GM23248 (cell line): ENCODE measurements around the gene PROCA1.

Experiments used
- EZH2 ChIP-seq: fragments of 200-600 bp; sonication (generic); IDR thresholded peaks from 2 replicates; pipeline ENCODE4 v1.6.1; 2018; ENCODE audit warnings: antibody characterized with exemption, mild to moderate bottlenecking; ENCODE audit not compliant: insufficient read depth, poor library complexity, severe bottlenecking
- EZH2phosphoT487 ChIP-seq: fragments of 200-600 bp; sonication (generic); IDR thresholded peaks from 2 replicates; pipeline ENCODE4 v1.6.1; 2018; ENCODE audit warnings: antibody characterized with exemption, moderate library complexity, mild to moderate bottlenecking, low read depth; ENCODE audit not compliant: insufficient read depth

DNA sequence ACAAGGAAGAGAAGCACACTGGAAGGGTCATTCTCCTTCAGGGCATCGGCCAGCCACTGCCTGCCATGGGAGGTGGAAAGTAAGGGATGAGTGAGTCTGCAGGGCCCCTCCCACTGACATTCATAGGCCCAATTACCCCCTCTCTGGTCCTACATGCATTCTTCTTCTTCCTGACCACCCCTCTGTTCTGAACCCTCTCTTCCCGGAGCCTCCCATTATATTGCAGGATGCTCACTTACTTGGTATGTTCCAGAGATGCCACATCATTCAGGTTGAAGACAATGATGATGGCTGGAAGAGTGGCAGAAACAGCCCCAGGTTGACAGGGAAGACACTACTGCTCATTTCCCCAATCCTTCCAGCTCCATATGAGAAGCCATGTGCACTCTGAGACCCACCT lies 3.5 kb upstream of the PROCA1 start:
- TF ChIP-seq EZH2, result no peak
- no peak for TF ChIP-seq EZH2phosphoT487
